CD14-positive monocyte (primary cell): ENCODE data around the gene FGD3. TPM values are rescaled to one million over a fixed set of nuclear protein-coding genes. Genes with fewer than 3 reads are reported as not detected.

ENCODE experiments used
- DNase-seq, 3 donors: peaks; one replicate each; pipeline ENCODE4 v3.0.0-alpha.2; 2011 to 2022
- H2AFZ ChIP-seq: 2 replicates; pipeline ENCODE4 v1.6.0; 2012; ENCODE audit warnings: mild to moderate bottlenecking, low read depth, low read length, inconsistent platforms; ENCODE audit not compliant: insufficient read depth, poor library complexity, severe bottlenecking
- H3K27ac ChIP-seq, 2 donors: 1 replicate in 1 of 2; 2 replicates in 1 of 2; pipeline ENCODE4 v1.5.1; 2012 to 2013; ENCODE audit warnings: low read length in 2 of 2, control low read depth in 1 of 2, inconsistent platforms in 1 of 2, low read depth in 1 of 2, mild to moderate bottlenecking in 1 of 2
- H3K27me3 ChIP-seq, 2 donors: one replicate each; pipeline versions ENCODE4 v1.6.0 to v1.6.1; 2011 to 2013; ENCODE audit warnings: low read length in 2 of 2; ENCODE audit not compliant: control insufficient read depth in 2 of 2, insufficient read depth in 2 of 2
- H3K36me3 ChIP-seq, 2 donors: replicated peaks in 1 of 2; 1 replicate in 1 of 2; 2 replicates in 1 of 2; pipeline versions ENCODE4 v1.5.1 to v1.6.1; 2012 to 2013; ENCODE audit warnings: low read length in 2 of 2, control low read depth in 1 of 2, inconsistent platforms in 1 of 2, mild to moderate bottlenecking in 1 of 2; ENCODE audit not compliant: insufficient read depth in 2 of 2, control insufficient read depth in 1 of 2
- H3K4me1 ChIP-seq, 2 donors: 1 replicate in 1 of 2; 2 replicates in 1 of 2; pipeline versions ENCODE4 v1.5.1 to v1.6.1; 2012 to 2013; ENCODE audit warnings: low read length in 2 of 2, control low read depth in 1 of 2, inconsistent platforms in 1 of 2, mild to moderate bottlenecking in 1 of 2, moderate library complexity in 1 of 2; ENCODE audit not compliant: insufficient read depth in 2 of 2, control insufficient read depth in 1 of 2
- H3K4me2 ChIP-seq: replicated peaks from 2 replicates; pipeline ENCODE3; 2012; ENCODE audit warnings: low read length, moderate library complexity, mild to moderate bottlenecking; ENCODE audit not compliant: poor library complexity, severe bottlenecking; ENCODE audit errors: extremely low read depth
- H3K4me3 ChIP-seq, 3 experiments: fragments of 200-600 bp in 1 of 3; sonication (generic) in 1 of 3; replicated peaks in 1 of 3; 1 replicate in 2 of 3; 2 replicates in 1 of 3; pipeline ENCODE4 v1.5.1; 2011 to 2013; ENCODE audit warnings: low read length in 3 of 3, mild to moderate bottlenecking in 3 of 3, control low read depth in 2 of 3, low read depth in 2 of 3, inconsistent platforms in 1 of 3, moderate library complexity in 1 of 3
- H3K79me2 ChIP-seq: 2 replicates; pipeline ENCODE4 v1.6.0; 2012; ENCODE audit warnings: mild to moderate bottlenecking, control low read depth, inconsistent platforms, low read length, moderate library complexity; ENCODE audit not compliant: insufficient read depth
- H3K9ac ChIP-seq: 2 replicates; pipeline ENCODE4 v1.6.0; 2017; ENCODE audit warnings: low read length, mild to moderate bottlenecking; ENCODE audit not compliant: insufficient read depth, poor library complexity, severe bottlenecking
- H3K9me3 ChIP-seq, 2 donors: replicated peaks in 1 of 2; 1 replicate in 1 of 2; 2 replicates in 1 of 2; pipeline versions ENCODE4 v1.5.1 to v1.6.1; 2012 to 2013; ENCODE audit warnings: low read length in 2 of 2, control low read depth in 1 of 2; ENCODE audit not compliant: control insufficient read depth in 1 of 2, insufficient read depth in 1 of 2
- H4K20me1 ChIP-seq: 2 replicates; pipeline ENCODE4 v1.6.0; 2012; ENCODE audit warnings: mild to moderate bottlenecking, low read length, control low read depth, moderate library complexity; ENCODE audit not compliant: insufficient read depth
- H3K27ac Mint-ChIP-seq, 7 donors: one replicate each; pipeline ENCODE4 v1.8.0; 2020; ENCODE audit warnings: mild to moderate bottlenecking in 7 of 7, mixed read lengths in 7 of 7, moderate library complexity in 6 of 7, inconsistent platforms in 2 of 7
- H3K27me3 Mint-ChIP-seq, 3 donors: one replicate each; pipeline ENCODE4 v1.8.0; 2021 to 2022; ENCODE audit warnings: low read depth in 3 of 3, mild to moderate bottlenecking in 3 of 3, mixed read lengths in 3 of 3, moderate library complexity in 3 of 3, inconsistent platforms in 1 of 3
- H3K36me3 Mint-ChIP-seq, 2 donors: one replicate each; pipeline ENCODE4 v1.8.0; 2020; ENCODE audit warnings: mixed read lengths in 2 of 2, inconsistent platforms in 1 of 2, mild to moderate bottlenecking in 1 of 2
- H3K4me1 Mint-ChIP-seq: one replicate; pipeline ENCODE4 v1.8.0; 2020; ENCODE audit warnings: mild to moderate bottlenecking, mixed read lengths
- H3K4me3 Mint-ChIP-seq, 2 donors: one replicate each; pipeline ENCODE4 v1.8.0; 2020; ENCODE audit warnings: mild to moderate bottlenecking in 2 of 2, mixed read lengths in 2 of 2, moderate library complexity in 1 of 2
- H3K9me3 Mint-ChIP-seq, 7 donors: one replicate each; pipeline ENCODE4 v1.8.0; 2020 to 2022; ENCODE audit warnings: mixed read lengths in 7 of 7, mild to moderate bottlenecking in 6 of 7, moderate library complexity in 6 of 7, inconsistent platforms in 2 of 7
- WGBS: methylation state at CpG from one replicate; pipeline ENCODE4 v1.1.5; 2013; ENCODE audit warnings: missing lambda C conversion rate; ENCODE audit not compliant: insufficient coverage; 5-methylcytosine and 5-hydroxymethylcytosine counted together
- intact Hi-C, 2 donors: fragments of 100-400 bp; cut with micrococcal nuclease; formaldehyde crosslinking; loops; one replicate each; pipeline versions ENCODE4 v1.15.0 to v1.15.1; 2023
- polyA plus RNA-seq, 3 donors: library from polyadenylated mRNA; depleted of rRNA in 1 of 3; unstranded in 2 of 3; stranded (reverse) in 1 of 3; fragments of 300-500 nt in 2 of 3; fragments of >200 nt in 1 of 3; fragmentation: Illumina TruSeq in 2 of 3; gene quantifications; 1 replicate in 2 of 3; 2 replicates in 1 of 3; pipeline ENCODE4 v1.2.3, GENCODE V29; 2012 to 2021
- TF ChIP-seq, protein P1 (sequence below): fragments of 200-600 bp; IDR thresholded peaks from one replicate; pipeline ENCODE4 v1.8.0; 2022; ENCODE audit warnings: antibody characterized with exemption, mild to moderate bottlenecking

FGD3 gene
- polyA plus RNA-seq, 3 donors = 32.4 to 120 (median 56.2) TPM

DNA sequence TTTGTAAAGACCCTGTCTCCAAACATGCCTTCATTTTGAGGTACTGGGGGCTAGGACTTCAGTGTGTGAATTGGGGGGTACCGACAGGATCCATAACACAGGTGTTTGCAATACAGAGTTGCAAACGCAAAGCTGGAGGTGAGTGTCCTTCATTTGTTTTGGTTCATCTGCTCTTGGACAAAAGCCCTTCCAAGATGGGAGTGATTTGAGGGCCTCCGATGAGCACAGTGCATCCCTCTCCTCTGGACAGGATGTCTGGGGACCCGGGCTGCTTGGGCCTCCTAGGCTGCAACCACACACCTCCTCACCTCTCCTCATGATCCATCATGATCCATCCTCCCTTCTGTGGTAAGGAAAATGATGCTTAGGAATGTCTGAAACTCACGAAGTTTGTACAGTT is 23.8 kb downstream of the FGD3 start:
- peak overlapping the region; percentile 38 to 71 for H3K27ac ChIP-seq
- no peak overlapping the region for H3K4me3 ChIP-seq
- no peaks in the 10 kb centered on the region for H3K9me3 ChIP-seq
- H4K20me1 ChIP-seq = peaks cover 100% of the 10 kb centered on the region
- peaks cover 35 to 53% of the 10 kb centered on the region in 2 donors for H3K36me3 ChIP-seq
- peaks cover 82 to 86% of the 10 kb centered on the region in 2 donors for H3K4me1 ChIP-seq
- Mint-ChIP-seq H3K4me1 (peaks cover 89% of the 10 kb centered on the region), H3K36me3 (peaks cover 42 to 73% of the 10 kb centered on the region in 2 donors), H3K27ac (peak overlapping the region; percentile 48 to 85 (median 72)), H3K27me3 (no peaks in the 10 kb centered on the region), H3K9me3 (peaks cover 0 to 3% (median 0%) of the 10 kb centered on the region in 7 donors), H3K4me3 (no peak overlapping the region)
- peaks cover 100% of the 10 kb centered on the region for H3K79me2 ChIP-seq
- no peak overlapping the region for H2AFZ ChIP-seq
- 100% methylated on average over 2 of the region's 5 CpGs for WGBS
- TF ChIP-seq, protein P1, sequence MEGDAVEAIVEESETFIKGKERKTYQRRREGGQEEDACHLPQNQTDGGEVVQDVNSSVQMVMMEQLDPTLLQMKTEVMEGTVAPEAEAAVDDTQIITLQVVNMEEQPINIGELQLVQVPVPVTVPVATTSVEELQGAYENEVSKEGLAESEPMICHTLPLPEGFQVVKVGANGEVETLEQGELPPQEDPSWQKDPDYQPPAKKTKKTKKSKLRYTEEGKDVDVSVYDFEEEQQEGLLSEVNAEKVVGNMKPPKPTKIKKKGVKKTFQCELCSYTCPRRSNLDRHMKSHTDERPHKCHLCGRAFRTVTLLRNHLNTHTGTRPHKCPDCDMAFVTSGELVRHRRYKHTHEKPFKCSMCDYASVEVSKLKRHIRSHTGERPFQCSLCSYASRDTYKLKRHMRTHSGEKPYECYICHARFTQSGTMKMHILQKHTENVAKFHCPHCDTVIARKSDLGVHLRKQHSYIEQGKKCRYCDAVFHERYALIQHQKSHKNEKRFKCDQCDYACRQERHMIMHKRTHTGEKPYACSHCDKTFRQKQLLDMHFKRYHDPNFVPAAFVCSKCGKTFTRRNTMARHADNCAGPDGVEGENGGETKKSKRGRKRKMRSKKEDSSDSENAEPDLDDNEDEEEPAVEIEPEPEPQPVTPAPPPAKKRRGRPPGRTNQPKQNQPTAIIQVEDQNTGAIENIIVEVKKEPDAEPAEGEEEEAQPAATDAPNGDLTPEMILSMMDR = no peak
- H3K27me3 ChIP-seq = no peaks in the 10 kb centered on the region
- H3K4me2 ChIP-seq = no peak overlapping the region
- no peak overlapping the region for H3K9ac ChIP-seq
- DNase-seq = no peak
- intact Hi-C loops = no loop called here

DNA sequence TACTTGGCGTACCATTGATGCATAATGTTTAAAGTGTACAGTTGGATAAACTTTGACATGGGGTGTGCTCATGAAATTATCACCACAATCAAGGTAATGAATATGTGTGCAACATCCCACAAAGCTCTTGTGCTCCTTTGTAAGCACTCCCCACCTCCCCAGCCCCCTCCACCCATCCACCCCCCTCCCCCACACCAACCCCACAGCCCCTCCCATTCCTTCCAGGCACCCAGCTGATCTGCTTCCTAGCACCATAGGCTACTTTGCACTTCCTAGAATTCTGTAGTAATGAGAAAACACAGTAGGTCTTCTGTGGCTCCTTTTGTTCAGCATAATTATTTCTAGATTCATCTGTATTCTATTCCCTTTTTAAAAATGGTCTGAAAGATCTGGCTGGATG is 24.5 kb downstream of the FGD3 start:
- intact Hi-C loops = no loop called here
- Histone ChIP-seq H4K20me1 (peaks cover 100% of the 10 kb centered on the region), H3K27me3 (no peaks in the 10 kb centered on the region), H3K9me3 (no peaks in the 10 kb centered on the region), H3K4me1 (peaks cover 81 to 86% of the 10 kb centered on the region in 2 donors), H3K79me2 (peaks cover 100% of the 10 kb centered on the region), H2AFZ (no peak overlapping the region), H3K4me3 (peak overlapping the region in 1 of 3 experiments; percentile 48), H3K4me2 (no peak overlapping the region), H3K36me3 (peaks cover 41 to 60% of the 10 kb centered on the region in 2 donors), H3K27ac (peak overlapping the region; percentile 38 to 71), H3K9ac (no peak overlapping the region)
- Mint-ChIP-seq H3K36me3 (peaks cover 45 to 73% of the 10 kb centered on the region in 2 donors), H3K9me3 (peaks cover 0 to 3% (median 0%) of the 10 kb centered on the region in 7 donors), H3K4me3 (peak overlapping the region; percentile 17 to 60), H3K27me3 (no peaks in the 10 kb centered on the region), H3K4me1 (peaks cover 88% of the 10 kb centered on the region), H3K27ac (peak overlapping the region; percentile 77 to 91 (median 85))
- TF ChIP-seq, protein P1 = no peak
- no CpG with 5 or more reads among the region's 1 CpG for WGBS
- no peak for DNase-seq
